ENCODE results near the gene DNAJC30.

GRCh38 chr7:73631558-73631957 lies 51.7 kb downstream of the DNAJC30 start:
- TF ChIP-seq SUZ12 (IDR thresholded peaks at IDR 0.05; ENCODE audit: extremely low read depth, insufficient read depth, insufficient read length): no peak
- no peak for TF ChIP-seq ZNF274 (IDR thresholded peaks at IDR 0.05; ENCODE audit: low read depth, low read length)

Measured in NT2/D1 (cell line).